DOHH2 (cell line): Measurements from ENCODE around the gene PSMG1.

Source experiments
- H3F3A ChIP-seq: fragments of 200-600 bp; sonication (generic), shearing (Covaris generic); 2 replicates; pipeline ENCODE4 v1.6.0; 2016; ENCODE audit warnings: antibody characterized with exemption, mild to moderate bottlenecking; ENCODE audit not compliant: control insufficient read depth, insufficient read depth
- H3K27ac ChIP-seq: fragments of 200-600 bp; sonication (generic); 2 replicates; pipeline ENCODE4 v1.5.1; 2014; ENCODE audit warnings: low read depth, mild to moderate bottlenecking, low read length, moderate library complexity
- H3K27me3 ChIP-seq: fragments of 200-600 bp; sonication (generic); 2 replicates; pipeline ENCODE4 v1.6.1; 2014; ENCODE audit warnings: mild to moderate bottlenecking, low read length, mixed read lengths; ENCODE audit not compliant: control insufficient read depth
- H3K36me3 ChIP-seq: fragments of 200-600 bp; sonication (generic); 2 replicates; pipeline ENCODE4 v1.6.1; 2014; ENCODE audit warnings: mild to moderate bottlenecking, low read length, moderate library complexity, mixed read lengths; ENCODE audit not compliant: control insufficient read depth
- H3K4me1 ChIP-seq: fragments of 200-600 bp; sonication (generic); 2 replicates; pipeline ENCODE4 v1.6.1; 2014; ENCODE audit warnings: mild to moderate bottlenecking, low read length, mixed read lengths; ENCODE audit not compliant: control insufficient read depth
- H3K4me2 ChIP-seq: fragments of 200-600 bp; sonication (generic); 2 replicates; pipeline ENCODE4 v1.6.0; 2014; ENCODE audit warnings: mild to moderate bottlenecking, low read length, moderate library complexity
- H3K4me3 ChIP-seq: fragments of 200-600 bp; sonication (generic); 2 replicates; pipeline ENCODE4 v1.5.1; 2014; ENCODE audit warnings: mild to moderate bottlenecking, low read length, mixed read lengths
- H3K79me2 ChIP-seq: fragments of 200-600 bp; sonication (generic); 2 replicates; pipeline ENCODE4 v1.6.1; 2014; ENCODE audit warnings: mild to moderate bottlenecking, low read length, mixed read lengths; ENCODE audit not compliant: control insufficient read depth
- H3K9me2 ChIP-seq: fragments of 200-600 bp; sonication (generic); replicated peaks from 2 replicates; pipeline ENCODE4 v1.6.1; 2014; ENCODE audit warnings: mild to moderate bottlenecking, low read length, mixed read lengths; ENCODE audit not compliant: control insufficient read depth
- H3K9me3 ChIP-seq: fragments of 200-600 bp; sonication (generic); 2 replicates; pipeline ENCODE4 v1.6.1; 2014; ENCODE audit warnings: antibody characterized with exemption, low read length, mixed read lengths; ENCODE audit not compliant: control insufficient read depth, insufficient read depth
- H4K20me1 ChIP-seq: fragments of 200-600 bp; sonication (generic); 2 replicates; pipeline ENCODE4 v1.6.0; 2014; ENCODE audit warnings: low read depth, mild to moderate bottlenecking, antibody characterized with exemption, low read length, moderate library complexity; ENCODE audit not compliant: control insufficient read depth, insufficient read depth
- CTCF ChIP-seq: fragments of 200-600 bp; sonication (generic); IDR thresholded peaks from one replicate; pipeline ENCODE4 v1.5.1; 2014; ENCODE audit warnings: antibody characterized with exemption, mild to moderate bottlenecking, low read depth, low read length; ENCODE audit not compliant: poor library complexity, severe bottlenecking
- EZH2phosphoT487 ChIP-seq: fragments of 200-600 bp; sonication (generic); IDR thresholded peaks from 2 replicates; pipeline ENCODE4 v1.6.1; 2017; ENCODE audit warnings: borderline replicate concordance, mild to moderate bottlenecking, antibody characterized with exemption, low read length, moderate library complexity, mixed read lengths

The PSMG1 gene

GRCh38 chr21:39204134-39204533, 20.9 kb upstream of the PSMG1 start:
- Histone ChIP-seq H3K4me2 (no peak overlapping the region), H3K27ac (no peak overlapping the region), H3K27me3 (no peaks in the 10 kb centered on the region), H3K9me3 (no peaks in the 10 kb centered on the region), H4K20me1 (peaks cover 3% of the 10 kb centered on the region; the same call in 1 of the 2 replicates), H3F3A (peaks cover 4% of the 10 kb centered on the region; the same call in 1 of the 2 replicates), H3K79me2 (0 out of 2 replicates have a peak, but pooled peaks cover 2% of the 10 kb centered on the region), H3K36me3 (peaks cover 92% of the 10 kb centered on the region), H3K9me2 (no peaks in the 10 kb centered on the region), H3K4me3 (no peak overlapping the region), H3K4me1 (no peaks in the 10 kb centered on the region)
- TF ChIP-seq CTCF (no peak), EZH2phosphoT487 (no peak)

GRCh38 chr21:39198800-39199199, 15.5 kb upstream of the PSMG1 start:
- Histone ChIP-seq H3K4me2 (no peak overlapping the region), H3K36me3 (peaks cover 97% of the 10 kb centered on the region), H3K4me3 (no peak overlapping the region), H3K79me2 (peaks cover 8% of the 10 kb centered on the region), H4K20me1 (peaks cover 10% of the 10 kb centered on the region; the same call in 1 of the 2 replicates), H3K4me1 (no peaks in the 10 kb centered on the region), H3F3A (peaks cover 6% of the 10 kb centered on the region; the same call in 1 of the 2 replicates), H3K27ac (no peak overlapping the region), H3K27me3 (no peaks in the 10 kb centered on the region), H3K9me2 (no peaks in the 10 kb centered on the region), H3K9me3 (no peaks in the 10 kb centered on the region)
- no peak for TF ChIP-seq CTCF
- TF ChIP-seq EZH2phosphoT487: no peak

GRCh38 chr21:39197448-39198233, 14.4 kb upstream of the PSMG1 start:
- Histone ChIP-seq H3K36me3 (peaks cover 100% of the 10 kb centered on the region), H3K9me2 (no peaks in the 10 kb centered on the region)

More at GRCh38 chr21:39197448-39198233, 14.4 kb upstream of the PSMG1 start:
- Histone ChIP-seq H3K79me2 (peaks cover 8% of the 10 kb centered on the region), H4K20me1 (peaks cover 6% of the 10 kb centered on the region; the same call in 1 of the 2 replicates), H3K4me2 (no peak overlapping the region), H3F3A (peaks cover 3% of the 10 kb centered on the region; the same call in 1 of the 2 replicates), H3K4me3 (no peak overlapping the region), H3K4me1 (no peaks in the 10 kb centered on the region), H3K27me3 (no peaks in the 10 kb centered on the region), H3K9me3 (no peaks in the 10 kb centered on the region), H3K27ac (no peak overlapping the region)
- no peak for TF ChIP-seq EZH2phosphoT487
- TF ChIP-seq CTCF: no peak
